ENCODE measurements around the gene CD274. TPM values are rescaled to one million over a fixed set of nuclear protein-coding genes. Genes with fewer than 3 reads are reported as not detected.

CD274 gene
- total RNA-seq, 1 experiment from 2014 or later: 0.42 TPM

- peaks cover 6% of the 10 kb centered on the region; the same call in 1 of the 2 replicates for H3K27me3 Mint-ChIP-seq (ENCODE audit: low read depth)
- peaks cover 24% of the 10 kb centered on the region for H3K4me1 Mint-ChIP-seq
- CTCF ChIA-PET: interaction anchor here (1.5 to 2.2 kb wide), 4 partner anchors 10 to 678 kb away, joined by 3 to 8 read pairs (median 5); partner anchors contain the start of gene CD274
- H3K4me3 Mint-ChIP-seq: no peak overlapping the region
- ATAC-seq: no peak
- no peak for DNase-seq (ENCODE audit: low spot score)
- H3K36me3 Mint-ChIP-seq: peaks cover 7% of the 10 kb centered on the region
- no peak overlapping the region for H3K27ac Mint-ChIP-seq
- H3K9me3 Mint-ChIP-seq: peaks cover 9% of the 10 kb centered on the region
- POLR2A ChIA-PET: no interaction called here
- TF ChIP-seq RELA (CRISPR knock-in tag; IDR thresholded peaks at IDR 0.05; ENCODE audit: borderline replicate concordance): no peak
- TF ChIP-seq, protein P1, sequence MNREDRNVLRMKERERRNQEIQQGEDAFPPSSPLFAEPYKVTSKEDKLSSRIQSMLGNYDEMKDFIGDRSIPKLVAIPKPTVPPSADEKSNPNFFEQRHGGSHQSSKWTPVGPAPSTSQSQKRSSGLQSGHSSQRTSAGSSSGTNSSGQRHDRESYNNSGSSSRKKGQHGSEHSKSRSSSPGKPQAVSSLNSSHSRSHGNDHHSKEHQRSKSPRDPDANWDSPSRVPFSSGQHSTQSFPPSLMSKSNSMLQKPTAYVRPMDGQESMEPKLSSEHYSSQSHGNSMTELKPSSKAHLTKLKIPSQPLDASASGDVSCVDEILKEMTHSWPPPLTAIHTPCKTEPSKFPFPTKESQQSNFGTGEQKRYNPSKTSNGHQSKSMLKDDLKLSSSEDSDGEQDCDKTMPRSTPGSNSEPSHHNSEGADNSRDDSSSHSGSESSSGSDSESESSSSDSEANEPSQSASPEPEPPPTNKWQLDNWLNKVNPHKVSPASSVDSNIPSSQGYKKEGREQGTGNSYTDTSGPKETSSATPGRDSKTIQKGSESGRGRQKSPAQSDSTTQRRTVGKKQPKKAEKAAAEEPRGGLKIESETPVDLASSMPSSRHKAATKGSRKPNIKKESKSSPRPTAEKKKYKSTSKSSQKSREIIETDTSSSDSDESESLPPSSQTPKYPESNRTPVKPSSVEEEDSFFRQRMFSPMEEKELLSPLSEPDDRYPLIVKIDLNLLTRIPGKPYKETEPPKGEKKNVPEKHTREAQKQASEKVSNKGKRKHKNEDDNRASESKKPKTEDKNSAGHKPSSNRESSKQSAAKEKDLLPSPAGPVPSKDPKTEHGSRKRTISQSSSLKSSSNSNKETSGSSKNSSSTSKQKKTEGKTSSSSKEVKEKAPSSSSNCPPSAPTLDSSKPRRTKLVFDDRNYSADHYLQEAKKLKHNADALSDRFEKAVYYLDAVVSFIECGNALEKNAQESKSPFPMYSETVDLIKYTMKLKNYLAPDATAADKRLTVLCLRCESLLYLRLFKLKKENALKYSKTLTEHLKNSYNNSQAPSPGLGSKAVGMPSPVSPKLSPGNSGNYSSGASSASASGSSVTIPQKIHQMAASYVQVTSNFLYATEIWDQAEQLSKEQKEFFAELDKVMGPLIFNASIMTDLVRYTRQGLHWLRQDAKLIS (CRISPR knock-in tag; IDR thresholded peaks at IDR 0.05; ENCODE audit: borderline replicate concordance): no peak
- TF ChIP-seq TEAD1 (CRISPR knock-in tag; IDR thresholded peaks at IDR 0.05): no peak
- TF ChIP-seq, protein P2, sequence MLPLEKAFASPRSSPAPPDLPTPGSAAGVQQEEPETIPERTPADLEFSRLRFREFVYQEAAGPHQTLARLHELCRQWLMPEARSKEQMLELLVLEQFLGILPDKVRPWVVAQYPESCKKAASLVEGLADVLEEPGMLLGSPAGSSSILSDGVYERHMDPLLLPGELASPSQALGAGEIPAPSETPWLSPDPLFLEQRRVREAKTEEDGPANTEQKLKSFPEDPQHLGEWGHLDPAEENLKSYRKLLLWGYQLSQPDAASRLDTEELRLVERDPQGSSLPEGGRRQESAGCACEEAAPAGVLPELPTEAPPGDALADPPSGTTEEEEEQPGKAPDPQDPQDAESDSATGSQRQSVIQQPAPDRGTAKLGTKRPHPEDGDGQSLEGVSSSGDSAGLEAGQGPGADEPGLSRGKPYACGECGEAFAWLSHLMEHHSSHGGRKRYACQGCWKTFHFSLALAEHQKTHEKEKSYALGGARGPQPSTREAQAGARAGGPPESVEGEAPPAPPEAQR (CRISPR knock-in tag; IDR thresholded peaks at IDR 0.05): no peak
Observed at GRCh38 chr9:5441043-5441442, 9.3 kb upstream of the CD274 start.

GRCh38 chr9:5442400-5443011 is 7.8 kb upstream of the CD274 start:
- no peaks in the 10 kb centered on the region for H3K36me3 Mint-ChIP-seq
- H3K27ac Mint-ChIP-seq: no peak overlapping the region
- no peak for TF ChIP-seq ZBTB21 (CRISPR knock-in tag; IDR thresholded peaks at IDR 0.05; ENCODE audit: borderline replicate concordance)
- TF ChIP-seq CTCF (IDR thresholded peaks at IDR 0.05): peak; percentile 23; the same call in 1 of the 2 replicates
- TF ChIP-seq CREB1 (CRISPR knock-in tag; IDR thresholded peaks at IDR 0.05): no peak
- H3K4me3 Mint-ChIP-seq: no peak overlapping the region
- ATAC-seq (peak; percentile 13), DNase-seq (ENCODE audit: low spot score) (no peak)
- H3K27me3 Mint-ChIP-seq (ENCODE audit: low read depth): peaks cover 9% of the 10 kb centered on the region; the same call in 1 of the 2 replicates
- H3K9me3 Mint-ChIP-seq: peaks cover 8% of the 10 kb centered on the region
- POLR2A ChIA-PET: no interaction called here
- H3K4me1 Mint-ChIP-seq: peaks cover 16% of the 10 kb centered on the region
- CTCF ChIA-PET: interaction anchor here (0.6 to 1.2 kb wide), 14 partner anchors 8 to 686 kb away, joined by 3 to 21 read pairs (median 3); partner anchors contain the start of genes CD274 and RIC1

DNA sequence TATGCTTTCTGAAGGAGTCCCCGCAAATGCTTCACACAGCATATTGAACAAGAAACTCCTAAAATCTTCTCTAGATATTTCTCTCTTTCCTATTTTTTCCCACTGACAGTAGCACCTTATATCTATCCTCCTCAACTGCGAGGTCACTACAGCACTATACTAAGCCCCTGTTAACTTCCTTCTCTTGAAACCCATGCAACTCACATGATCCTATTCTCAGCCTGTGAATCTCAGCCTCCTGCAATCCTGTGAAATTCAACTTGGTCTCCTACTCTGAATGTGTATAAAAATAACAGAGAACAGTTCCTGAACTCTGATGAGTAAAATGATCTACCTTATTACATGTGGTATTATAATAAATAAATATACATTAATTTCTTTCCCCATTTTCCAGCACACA is 6.5 kb upstream of the CD274 start:
- Mint-ChIP-seq H3K4me3 (no peak overlapping the region), H3K36me3 (no peaks in the 10 kb centered on the region), H3K9me3 (peaks cover 8% of the 10 kb centered on the region), H3K4me1 (peaks cover 6% of the 10 kb centered on the region), H3K27ac (no peak overlapping the region), H3K27me3 (ENCODE audit: low read depth) (peaks cover 9% of the 10 kb centered on the region; the same call in 1 of the 2 replicates)
- no peak for ATAC-seq
- CTCF ChIA-PET: interaction anchor here (1.0 kb wide), 1 partner anchor 257 kb away, joined by 4 read pairs; no protein-coding TSS in a partner anchor
- no peak for DNase-seq (ENCODE audit: low spot score)
- POLR2A ChIA-PET: no interaction called here
- TF ChIP-seq ZNF219 (CRISPR knock-in tag; IDR thresholded peaks at IDR 0.05; ENCODE audit: borderline replicate concordance): no peak
- TF ChIP-seq, protein P2 (CRISPR knock-in tag; IDR thresholded peaks at IDR 0.05): no peak
- no peak for TF ChIP-seq ZNF396 (CRISPR knock-in tag; IDR thresholded peaks at IDR 0.05; ENCODE audit: borderline replicate concordance)
- TF ChIP-seq, protein P3, sequence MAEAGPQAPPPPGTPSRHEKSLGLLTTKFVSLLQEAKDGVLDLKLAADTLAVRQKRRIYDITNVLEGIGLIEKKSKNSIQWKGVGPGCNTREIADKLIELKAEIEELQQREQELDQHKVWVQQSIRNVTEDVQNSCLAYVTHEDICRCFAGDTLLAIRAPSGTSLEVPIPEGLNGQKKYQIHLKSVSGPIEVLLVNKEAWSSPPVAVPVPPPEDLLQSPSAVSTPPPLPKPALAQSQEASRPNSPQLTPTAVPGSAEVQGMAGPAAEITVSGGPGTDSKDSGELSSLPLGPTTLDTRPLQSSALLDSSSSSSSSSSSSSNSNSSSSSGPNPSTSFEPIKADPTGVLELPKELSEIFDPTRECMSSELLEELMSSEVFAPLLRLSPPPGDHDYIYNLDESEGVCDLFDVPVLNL (CRISPR knock-in tag; IDR thresholded peaks at IDR 0.05; ENCODE audit: borderline replicate concordance, low read depth): no peak
- no peak for TF ChIP-seq ZMAT4 (CRISPR knock-in tag; IDR thresholded peaks at IDR 0.05)
- TF ChIP-seq, protein P4, sequence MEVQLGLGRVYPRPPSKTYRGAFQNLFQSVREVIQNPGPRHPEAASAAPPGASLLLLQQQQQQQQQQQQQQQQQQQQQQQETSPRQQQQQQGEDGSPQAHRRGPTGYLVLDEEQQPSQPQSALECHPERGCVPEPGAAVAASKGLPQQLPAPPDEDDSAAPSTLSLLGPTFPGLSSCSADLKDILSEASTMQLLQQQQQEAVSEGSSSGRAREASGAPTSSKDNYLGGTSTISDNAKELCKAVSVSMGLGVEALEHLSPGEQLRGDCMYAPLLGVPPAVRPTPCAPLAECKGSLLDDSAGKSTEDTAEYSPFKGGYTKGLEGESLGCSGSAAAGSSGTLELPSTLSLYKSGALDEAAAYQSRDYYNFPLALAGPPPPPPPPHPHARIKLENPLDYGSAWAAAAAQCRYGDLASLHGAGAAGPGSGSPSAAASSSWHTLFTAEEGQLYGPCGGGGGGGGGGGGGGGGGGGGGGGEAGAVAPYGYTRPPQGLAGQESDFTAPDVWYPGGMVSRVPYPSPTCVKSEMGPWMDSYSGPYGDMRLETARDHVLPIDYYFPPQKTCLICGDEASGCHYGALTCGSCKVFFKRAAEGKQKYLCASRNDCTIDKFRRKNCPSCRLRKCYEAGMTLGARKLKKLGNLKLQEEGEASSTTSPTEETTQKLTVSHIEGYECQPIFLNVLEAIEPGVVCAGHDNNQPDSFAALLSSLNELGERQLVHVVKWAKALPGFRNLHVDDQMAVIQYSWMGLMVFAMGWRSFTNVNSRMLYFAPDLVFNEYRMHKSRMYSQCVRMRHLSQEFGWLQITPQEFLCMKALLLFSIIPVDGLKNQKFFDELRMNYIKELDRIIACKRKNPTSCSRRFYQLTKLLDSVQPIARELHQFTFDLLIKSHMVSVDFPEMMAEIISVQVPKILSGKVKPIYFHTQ (CRISPR knock-in tag; IDR thresholded peaks at IDR 0.05): no peak
- no peak for TF ChIP-seq ZNF263 (CRISPR knock-in tag; IDR thresholded peaks at IDR 0.05; ENCODE audit: low read depth)
- no peak for TF ChIP-seq ZNF671 (CRISPR knock-in tag; IDR thresholded peaks at IDR 0.05)
- no peak for TF ChIP-seq NFE2L1 (CRISPR knock-in tag; IDR thresholded peaks at IDR 0.05)

Data from WTC11 (cell line).